ENCODE data around the gene MECR. TPM values are rescaled to one million over a fixed set of nuclear protein-coding genes. Genes with fewer than 3 reads are reported as not detected.

Gene MECR
- total and polyA plus RNA-seq, 10 of the 15 experiments (the other 5 are each of a cell fraction or from before 2014, with no cell fraction given) = 7.6 to 66.3 (median 38.7) TPM

GRCh38 chr1:29186252-29186651 lies 44.5 kb downstream of the MECR start:
- intact Hi-C loops (cut with micrococcal nuclease; ENCODE audit: unreplicated experiment) = no loop called here
- CTCF ChIA-PET = interaction anchor here (1.5 kb wide), 1 partner anchor 16 kb away, joined by 5 read pairs; no protein-coding TSS in a partner anchor
- DNase-seq (ENCODE audit: low read depth, low spot score) = no peak
- FAIRE-seq = no peak
- H4K20me1 ChIP-seq (ENCODE audit: control insufficient read depth, insufficient read depth) = no peaks in the 10 kb centered on the region
- H2AFZ ChIP-seq (ENCODE audit: control insufficient read depth, low read depth, low read length) = no peak overlapping the region
- H3K36me3 ChIP-seq (ENCODE audit: control insufficient read depth in 2 of 2, insufficient read depth in 2 of 2, low read length in 1 of 2) = no peaks in the 10 kb centered on the region
- no peaks in the 10 kb centered on the region for H3K27me3 ChIP-seq (replicated peaks in 1 of 2; ENCODE audit: control insufficient read depth in 2 of 2, insufficient read depth in 2 of 2, low read length in 1 of 2)
- ATAC-seq = no peak
- H3K79me2 ChIP-seq (ENCODE audit: control insufficient read depth, insufficient read depth, low read length) = peaks cover 7% of the 10 kb centered on the region
- no peak for TF ChIP-seq HDAC6 (IDR thresholded peaks at IDR 0.05; ENCODE audit: unreplicated experiment)
- no peak for TF ChIP-seq NR2C1 (IDR thresholded peaks at IDR 0.05)
- TF ChIP-seq USF2 (IDR thresholded peaks at IDR 0.05; ENCODE audit: borderline replicate concordance, low read depth, low read length) = no peak
- TF ChIP-seq HDAC2 (IDR thresholded peaks at IDR 0.05) = no peak
- no peak for TF ChIP-seq NBN (IDR thresholded peaks at IDR 0.05)
- RAD21 ChIA-PET (ENCODE audit: unreplicated experiment) = interaction anchor here (1.1 kb wide), 1 partner anchor 304 kb away, joined by 3 read pairs; no protein-coding TSS in a partner anchor
- SMC1A ChIA-PET (ENCODE audit: uncharacterized antibody, unreplicated experiment) = interaction anchor here (7.4 kb wide), 1 partner anchor 16 kb away, joined by 47 read pairs; no protein-coding TSS in a partner anchor
- no TSS peak for BruUV-seq (replicated peaks)
- no peaks in the 10 kb centered on the region for H3K4me1 ChIP-seq (ENCODE audit: control insufficient read depth, insufficient read depth, low read length)
- in situ Hi-C loops (cut with MboI) = no loop called here
- no peaks in the 10 kb centered on the region for H3K9me3 ChIP-seq (replicated peaks; ENCODE audit: control insufficient read depth, insufficient read depth, low read length)
- no peak overlapping the region for H3K9ac ChIP-seq (ENCODE audit: control insufficient read depth, insufficient read depth, low read length)
- POLR2A ChIA-PET = interaction anchor here (0.6 kb wide), 1 partner anchor 679 kb away, joined by 3 read pairs; no protein-coding TSS in a partner anchor
- WGBS (ENCODE audit: insufficient coverage, insufficient replicate concordance, low lambda C conversion rate, missing lambda C conversion rate) = 64% methylated on average over 3 of the region's 3 CpGs
- no peak overlapping the region for H3K4me2 ChIP-seq (ENCODE audit: control insufficient read depth, insufficient read depth)
- no peak overlapping the region for H3K4me3 ChIP-seq
- no peak overlapping the region for H3K27ac ChIP-seq (ENCODE audit: control insufficient read depth, insufficient read depth)

DNA sequence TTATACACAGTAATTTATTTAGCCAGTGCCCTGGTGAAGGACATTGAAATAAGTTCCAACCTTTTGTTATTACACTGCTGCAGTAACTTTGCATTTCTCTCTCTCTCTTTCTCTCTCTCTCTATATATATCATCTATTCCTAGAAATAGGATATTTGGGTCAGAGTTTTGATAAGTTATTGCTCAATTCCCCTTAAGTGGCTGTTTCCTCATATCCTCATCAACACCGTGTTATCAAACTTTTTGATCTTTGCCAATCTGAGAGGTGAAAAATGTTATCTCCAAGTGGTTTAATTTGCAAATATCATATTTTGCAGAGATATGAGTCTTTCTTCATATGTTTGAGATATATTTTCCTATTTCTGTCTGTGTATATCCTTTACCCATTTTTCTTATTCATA lies 47.4 kb downstream of the MECR start:
- Histone ChIP-seq H3K27ac (ENCODE audit: control insufficient read depth, insufficient read depth) (no peak overlapping the region), H4K20me1 (ENCODE audit: control insufficient read depth, insufficient read depth) (peaks cover 12% of the 10 kb centered on the region; the same call in 1 of the 2 replicates), H3K36me3 (ENCODE audit: control insufficient read depth in 2 of 2, insufficient read depth in 2 of 2, low read length in 1 of 2) (peaks cover 0 to 9% of the 10 kb centered on the region in 2 experiments), H3K27me3 (replicated peaks in 1 of 2; ENCODE audit: control insufficient read depth in 2 of 2, insufficient read depth in 2 of 2, low read length in 1 of 2) (no peaks in the 10 kb centered on the region), H2AFZ (ENCODE audit: control insufficient read depth, low read depth, low read length) (no peak overlapping the region; the same call in 1 of the 2 replicates), H3K4me2 (ENCODE audit: control insufficient read depth, insufficient read depth) (no peak overlapping the region), H3K9me3 (replicated peaks; ENCODE audit: control insufficient read depth, insufficient read depth, low read length) (no peaks in the 10 kb centered on the region), H3K4me1 (ENCODE audit: control insufficient read depth, insufficient read depth, low read length) (no peaks in the 10 kb centered on the region; the same call in none of the 2 replicates), H3K79me2 (ENCODE audit: control insufficient read depth, insufficient read depth, low read length) (peaks cover 37% of the 10 kb centered on the region), H3K4me3 (no peak overlapping the region), H3K9ac (ENCODE audit: control insufficient read depth, insufficient read depth, low read length) (no peak overlapping the region)
- ChIA-PET CTCF (interaction anchor here (1.4 to 4.7 kb wide), 5 partner anchors 12 to 540 kb away, joined by 3 to 44 read pairs (median 6); partner anchors contain the start of gene TAF12), RAD21 (ENCODE audit: unreplicated experiment) (interaction anchor here (1.9 to 4.1 kb wide), 3 partner anchors 13 to 307 kb away, joined by 5 to 22 read pairs (median 15); no protein-coding TSS in a partner anchor), POLR2A (interaction anchor here (0.5 to 1.3 kb wide), 7 partner anchors 10 to 1887 kb away, joined by 3 to 5 read pairs (median 4); no protein-coding TSS in a partner anchor), SMC1A (ENCODE audit: uncharacterized antibody, unreplicated experiment) (interaction anchor here (1.3 to 7.4 kb wide), 3 partner anchors 13 to 19 kb away, joined by 3 to 47 read pairs (median 23); no protein-coding TSS in a partner anchor)
- FAIRE-seq (no peak), DNase-seq (ENCODE audit: low read depth, low spot score) (no peak), ATAC-seq (no peak)
- intact Hi-C loops (cut with micrococcal nuclease; ENCODE audit: unreplicated experiment) (loop anchor here (2.0 kb wide), 2 partner anchors 28 to 446 kb away; partner anchors contain the start of gene YTHDF2), in situ Hi-C loops (cut with MboI) (no loop called here)
- WGBS (ENCODE audit: insufficient coverage, insufficient replicate concordance, low lambda C conversion rate, missing lambda C conversion rate) = 95% methylated on average over 1 of the region's 1 CpG
- BruUV-seq (replicated peaks) = no TSS peak
- TF ChIP-seq FOS (IDR thresholded peaks at IDR 0.05; ENCODE audit: borderline replicate concordance, extremely low read depth, insufficient read length) = no peak
- TF ChIP-seq, protein P1, sequence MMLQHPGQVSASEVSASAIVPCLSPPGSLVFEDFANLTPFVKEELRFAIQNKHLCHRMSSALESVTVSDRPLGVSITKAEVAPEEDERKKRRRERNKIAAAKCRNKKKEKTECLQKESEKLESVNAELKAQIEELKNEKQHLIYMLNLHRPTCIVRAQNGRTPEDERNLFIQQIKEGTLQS (IDR thresholded peaks at IDR 0.05; ENCODE audit: borderline replicate concordance, extremely low read depth, low read depth, low read length) = no peak
- TF ChIP-seq, protein P2, sequence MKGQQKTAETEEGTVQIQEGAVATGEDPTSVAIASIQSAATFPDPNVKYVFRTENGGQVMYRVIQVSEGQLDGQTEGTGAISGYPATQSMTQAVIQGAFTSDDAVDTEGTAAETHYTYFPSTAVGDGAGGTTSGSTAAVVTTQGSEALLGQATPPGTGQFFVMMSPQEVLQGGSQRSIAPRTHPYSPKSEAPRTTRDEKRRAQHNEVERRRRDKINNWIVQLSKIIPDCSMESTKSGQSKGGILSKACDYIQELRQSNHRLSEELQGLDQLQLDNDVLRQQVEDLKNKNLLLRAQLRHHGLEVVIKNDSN (IDR thresholded peaks at IDR 0.05; ENCODE audit: borderline replicate concordance, extremely low read length, insufficient read depth, low read depth, low read length) = no peak
- TF ChIP-seq PRDM15 (CRISPR knock-in tag; IDR thresholded peaks at IDR 0.05) = no peak
